IMR-90 (cell line): ENCODE measurements around the gene FOXN4.

Experiments used
- POLR2A ChIP-seq: IDR thresholded peaks from 2 replicates; pipeline ENCODE4 v1.6.1; 2012; ENCODE audit warnings: mild to moderate bottlenecking, low read depth, low read length
- RFX5 ChIP-seq: IDR thresholded peaks from 2 replicates; pipeline ENCODE4 v1.8.0; 2012; ENCODE audit warnings: low read depth, mild to moderate bottlenecking, low read length, moderate library complexity
- SMC3 ChIP-seq: fragments of 150-350 bp; IDR thresholded peaks from 2 replicates; pipeline ENCODE4 v1.6.1; 2016; ENCODE audit warnings: low read depth, mild to moderate bottlenecking, antibody characterized with exemption, low read length, moderate library complexity
- TF ChIP-seq, protein P1 (sequence below): conservative IDR thresholded peaks from 2 replicates; pipeline ENCODE4 v1.5.1; 2012; ENCODE audit warnings: mild to moderate bottlenecking, low read depth, low read length, improper control_type of control experiment
- TF ChIP-seq, protein P2 (sequence below): fragments of 150-350 bp; IDR thresholded peaks from 2 replicates; pipeline ENCODE4 v1.6.1; 2017; ENCODE audit warnings: mild to moderate bottlenecking, antibody characterized with exemption, low read length, low read depth

DNA sequence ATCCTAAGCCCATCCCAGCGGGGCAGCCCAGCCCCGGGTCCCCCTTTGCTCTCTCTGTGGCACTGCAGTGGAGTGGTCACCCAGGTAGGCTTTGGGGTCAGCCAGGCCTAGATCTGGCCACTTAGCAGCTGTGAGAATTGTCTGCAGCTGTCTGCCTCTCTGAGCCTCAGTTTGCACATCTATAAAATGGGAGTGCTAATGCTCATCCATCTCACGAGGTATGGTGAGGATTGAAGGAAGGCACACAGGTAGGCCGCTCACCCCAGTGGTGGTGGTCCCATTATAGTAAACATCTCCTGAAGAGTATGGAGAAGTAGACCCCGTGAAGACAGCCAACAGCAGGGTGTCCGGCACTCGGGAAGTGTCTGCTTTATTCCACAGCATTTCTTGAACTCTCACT, 9.2 kb downstream of the FOXN4 start:
- TF ChIP-seq, protein P1, sequence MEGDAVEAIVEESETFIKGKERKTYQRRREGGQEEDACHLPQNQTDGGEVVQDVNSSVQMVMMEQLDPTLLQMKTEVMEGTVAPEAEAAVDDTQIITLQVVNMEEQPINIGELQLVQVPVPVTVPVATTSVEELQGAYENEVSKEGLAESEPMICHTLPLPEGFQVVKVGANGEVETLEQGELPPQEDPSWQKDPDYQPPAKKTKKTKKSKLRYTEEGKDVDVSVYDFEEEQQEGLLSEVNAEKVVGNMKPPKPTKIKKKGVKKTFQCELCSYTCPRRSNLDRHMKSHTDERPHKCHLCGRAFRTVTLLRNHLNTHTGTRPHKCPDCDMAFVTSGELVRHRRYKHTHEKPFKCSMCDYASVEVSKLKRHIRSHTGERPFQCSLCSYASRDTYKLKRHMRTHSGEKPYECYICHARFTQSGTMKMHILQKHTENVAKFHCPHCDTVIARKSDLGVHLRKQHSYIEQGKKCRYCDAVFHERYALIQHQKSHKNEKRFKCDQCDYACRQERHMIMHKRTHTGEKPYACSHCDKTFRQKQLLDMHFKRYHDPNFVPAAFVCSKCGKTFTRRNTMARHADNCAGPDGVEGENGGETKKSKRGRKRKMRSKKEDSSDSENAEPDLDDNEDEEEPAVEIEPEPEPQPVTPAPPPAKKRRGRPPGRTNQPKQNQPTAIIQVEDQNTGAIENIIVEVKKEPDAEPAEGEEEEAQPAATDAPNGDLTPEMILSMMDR, result no peak
- TF ChIP-seq, protein P2, sequence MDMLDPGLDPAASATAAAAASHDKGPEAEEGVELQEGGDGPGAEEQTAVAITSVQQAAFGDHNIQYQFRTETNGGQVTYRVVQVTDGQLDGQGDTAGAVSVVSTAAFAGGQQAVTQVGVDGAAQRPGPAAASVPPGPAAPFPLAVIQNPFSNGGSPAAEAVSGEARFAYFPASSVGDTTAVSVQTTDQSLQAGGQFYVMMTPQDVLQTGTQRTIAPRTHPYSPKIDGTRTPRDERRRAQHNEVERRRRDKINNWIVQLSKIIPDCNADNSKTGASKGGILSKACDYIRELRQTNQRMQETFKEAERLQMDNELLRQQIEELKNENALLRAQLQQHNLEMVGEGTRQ, result no peak
- no peak for TF ChIP-seq SMC3
- no peak for TF ChIP-seq POLR2A
- TF ChIP-seq RFX5, result no peak
